ENCODE data around the gene ACSL1.
"Not testable (repeated sequence)": the region's sequence is repeated elsewhere in the genome, so short reads cannot be mapped to it uniquely, and the experiment has no call there.

ACSL1 gene

GRCh38 chr4:184825896-184826690, at the start of gene ACSL1:
Gene ACSL1, minus strand, starts transcription at chr4:184825968. Its CDS starts 22,454 bp downstream, at chr4:184803514.
- DNase-seq, result peak; percentile 71

GRCh38 chr4:184873054-184873453, 47.3 kb upstream of the ACSL1 start:
- no peak for DNase-seq

GRCh38 chr4:184870718-184871117, 45.0 kb upstream of the ACSL1 start:
- no peak for DNase-seq

- no peak for DNase-seq
Measured at GRCh38 chr4:184868623-184869022, 42.9 kb upstream of the ACSL1 start.

GRCh38 chr4:184863916-184864315, 38.1 kb upstream of the ACSL1 start:
- no peak for DNase-seq

GRCh38 chr4:184861047-184861446, 35.3 kb upstream of the ACSL1 start:
- DNase-seq, result no peak

GRCh38 chr4:184860018-184860779, 34.4 kb upstream of the ACSL1 start:
- DNase-seq, result peak; percentile 36

- no peak for DNase-seq
Measured at GRCh38 chr4:184857441-184858121, 31.8 kb upstream of the ACSL1 start.

GRCh38 chr4:184856277-184856609, 30.5 kb upstream of the ACSL1 start:
- DNase-seq, result no peak

- peak; percentile 44 for DNase-seq
Measured at GRCh38 chr4:184854673-184855072, 28.9 kb upstream of the ACSL1 start.

GRCh38 chr4:184853436-184853835, 27.7 kb upstream of the ACSL1 start:
- DNase-seq, result no peak

GRCh38 chr4:184851886-184852285, 26.1 kb upstream of the ACSL1 start:
- DNase-seq, result no peak

- DNase-seq, result peak; percentile 30
Measured at GRCh38 chr4:184851200-184851541, 25.4 kb upstream of the ACSL1 start.

- no peak for DNase-seq
Measured at GRCh38 chr4:184850431-184851199, 24.8 kb upstream of the ACSL1 start.

- no peak for DNase-seq
Measured at GRCh38 chr4:184850018-184850417, 24.2 kb upstream of the ACSL1 start.

- no peak for DNase-seq
Measured at GRCh38 chr4:184849185-184849584, 23.4 kb upstream of the ACSL1 start.

GRCh38 chr4:184848510-184848909, 22.7 kb upstream of the ACSL1 start:
- no peak for DNase-seq

GRCh38 chr4:184846531-184846930, 20.8 kb upstream of the ACSL1 start:
- no peak for DNase-seq

GRCh38 chr4:184845367-184846021, 19.7 kb upstream of the ACSL1 start:
- no peak for DNase-seq

- no peak for DNase-seq
Measured at GRCh38 chr4:184844742-184845141, 19.0 kb upstream of the ACSL1 start.

- DNase-seq, result no peak
Measured at GRCh38 chr4:184843984-184844554, 18.3 kb upstream of the ACSL1 start.

- not testable (repeated sequence) for DNase-seq
Measured at GRCh38 chr4:184839075-184839399, 13.3 kb upstream of the ACSL1 start.

All from NK-92 treated with Interleukin-12 subunit alpha and Interleukin-12 subunit beta, amount 100 ng/mL, for 24 hours (cell line).